ENCODE measurements around the gene ARHGEF12.

ARHGEF12 gene

GRCh38 chr11:120473503-120473902 is 137.3 kb downstream of the ARHGEF12 start:
- in situ Hi-C loops (cut with MboI; ENCODE audit: low sequenced_read_pairs), result no loop called here

GRCh38 chr11:120482149-120482548 is 145.9 kb downstream of the ARHGEF12 start:
- in situ Hi-C loops (cut with MboI; ENCODE audit: low sequenced_read_pairs), result no loop called here

- in situ Hi-C loops (cut with MboI; ENCODE audit: low sequenced_read_pairs), result no loop called here
Observed at GRCh38 chr11:120484722-120485121, 148.5 kb downstream of the ARHGEF12 start.

- in situ Hi-C loops (cut with MboI; ENCODE audit: low sequenced_read_pairs), result no loop called here
Observed at GRCh38 chr11:120486138-120486537, 149.9 kb downstream of the ARHGEF12 start.

GRCh38 chr11:120489799-120490198 is 153.6 kb downstream of the ARHGEF12 start:
- in situ Hi-C loops (cut with MboI; ENCODE audit: low sequenced_read_pairs), result no loop called here

- in situ Hi-C loops (cut with MboI; ENCODE audit: low sequenced_read_pairs), result no loop called here
Observed at GRCh38 chr11:120492486-120492885, 156.3 kb downstream of the ARHGEF12 start.

GRCh38 chr11:120494595-120494994 is 158.4 kb downstream of the ARHGEF12 start:
- in situ Hi-C loops (cut with MboI; ENCODE audit: low sequenced_read_pairs), result no loop called here

- in situ Hi-C loops (cut with MboI; ENCODE audit: low sequenced_read_pairs), result no loop called here
Observed at GRCh38 chr11:120499088-120499487, 162.9 kb downstream of the ARHGEF12 start.

- in situ Hi-C loops (cut with MboI; ENCODE audit: low sequenced_read_pairs), result loop anchor here (25.0 kb wide), 2 partner anchors 462 to 687 kb away; no protein-coding TSS in a partner anchor
Observed at GRCh38 chr11:120499859-120500258, 163.6 kb downstream of the ARHGEF12 start.

GRCh38 chr11:120500414-120501071 is 164.3 kb downstream of the ARHGEF12 start:
- in situ Hi-C loops (cut with MboI; ENCODE audit: low sequenced_read_pairs), result loop anchor here (25.0 kb wide), 2 partner anchors 462 to 687 kb away; no protein-coding TSS in a partner anchor

- in situ Hi-C loops (cut with MboI; ENCODE audit: low sequenced_read_pairs), result loop anchor here (25.0 kb wide), 2 partner anchors 461 to 686 kb away; no protein-coding TSS in a partner anchor
Observed at GRCh38 chr11:120501440-120501839, 165.2 kb downstream of the ARHGEF12 start.

- in situ Hi-C loops (cut with MboI; ENCODE audit: low sequenced_read_pairs), result loop anchor here (25.0 kb wide), 2 partner anchors 460 to 685 kb away; no protein-coding TSS in a partner anchor
Observed at GRCh38 chr11:120501976-120502755, 166.0 kb downstream of the ARHGEF12 start.

- in situ Hi-C loops (cut with MboI; ENCODE audit: low sequenced_read_pairs), result loop anchor here (25.0 kb wide), 2 partner anchors 459 to 684 kb away; no protein-coding TSS in a partner anchor
Observed at GRCh38 chr11:120503529-120503928, 167.3 kb downstream of the ARHGEF12 start.

GRCh38 chr11:120505801-120506425 is 169.7 kb downstream of the ARHGEF12 start:
- in situ Hi-C loops (cut with MboI; ENCODE audit: low sequenced_read_pairs), result loop anchor here (25.0 kb wide), 2 partner anchors 456 to 681 kb away; no protein-coding TSS in a partner anchor

- in situ Hi-C loops (cut with MboI; ENCODE audit: low sequenced_read_pairs), result loop anchor here (25.0 kb wide), 2 partner anchors 453 to 678 kb away; no protein-coding TSS in a partner anchor
Observed at GRCh38 chr11:120509346-120510053, 173.3 kb downstream of the ARHGEF12 start.

- in situ Hi-C loops (cut with MboI; ENCODE audit: low sequenced_read_pairs), result loop anchor here (25.0 kb wide), 2 partner anchors 452 to 677 kb away; no protein-coding TSS in a partner anchor
Observed at GRCh38 chr11:120510406-120511115, 174.3 kb downstream of the ARHGEF12 start.

- in situ Hi-C loops (cut with MboI; ENCODE audit: low sequenced_read_pairs), result loop anchor here (25.0 kb wide), 2 partner anchors 451 to 676 kb away; no protein-coding TSS in a partner anchor
Observed at GRCh38 chr11:120511116-120511819, 175.1 kb downstream of the ARHGEF12 start, which contains the start of gene GRIK4. Gene GRIK4, plus strand, starts transcription at chr11:120511748. Its CDS starts 148,571 bp downstream, at chr11:120660319.

GRCh38 chr11:120511820-120512738 is 175.9 kb downstream of the ARHGEF12 start:
- in situ Hi-C loops (cut with MboI; ENCODE audit: low sequenced_read_pairs), result loop anchor here (25.0 kb wide), 2 partner anchors 450 to 675 kb away; no protein-coding TSS in a partner anchor

Data from HL-60/S4 (cell line).